ENCODE measurements around the gene DOCK1.
"Not testable (repeated sequence)": the region's sequence is repeated elsewhere in the genome, so short reads cannot be mapped to it uniquely, and the experiment has no call there.

Gene DOCK1

GRCh38 chr10:127298381-127298780, 393.2 kb downstream of the DOCK1 start:
- no peak for DNase-seq (ENCODE audit: low read depth)
- no peak for TF ChIP-seq CTCF (IDR thresholded peaks at IDR 0.05; ENCODE audit: low read length, missing control alignments)
- no peak overlapping the region for H3K4me3 ChIP-seq (replicated peaks; ENCODE audit: low read depth, low read length)

- DNase-seq (ENCODE audit: low read depth); H3K4me3 ChIP-seq (replicated peaks; ENCODE audit: low read depth, low read length): not testable (repeated sequence)
These were observed 394.0 kb downstream of the DOCK1 start for GRCh38 chr10:127299192-127299591.

GRCh38 chr10:127299956-127300689, 394.9 kb downstream of the DOCK1 start:
- H3K4me3 ChIP-seq (replicated peaks; ENCODE audit: low read depth, low read length), result no peak overlapping the region
- no peak for DNase-seq (ENCODE audit: low read depth)
- TF ChIP-seq CTCF (IDR thresholded peaks at IDR 0.05; ENCODE audit: low read length, missing control alignments), result no peak

DNA sequence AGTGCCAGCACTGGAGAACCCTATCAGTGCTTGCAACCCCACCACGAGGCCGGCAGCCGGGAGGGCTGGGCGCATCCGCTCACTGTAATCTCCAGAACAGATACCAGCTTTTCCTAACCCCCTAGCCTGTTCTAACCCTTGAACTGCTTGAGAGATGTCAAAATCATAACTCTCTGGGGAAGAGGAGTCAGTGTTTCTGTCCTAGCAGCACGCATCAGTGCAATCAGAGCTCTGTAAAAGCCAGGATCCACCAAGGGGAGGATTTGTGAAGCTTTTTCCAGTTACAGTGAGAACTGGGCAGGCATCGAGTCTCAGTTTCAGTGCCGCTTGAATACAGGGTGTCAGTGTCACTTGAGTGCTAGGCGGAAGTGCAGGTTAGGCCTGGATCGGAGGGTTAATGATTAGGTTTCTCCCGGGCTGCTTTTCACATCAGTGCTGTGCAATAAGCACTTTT, 395.7 kb downstream of the DOCK1 start:
- H3K4me3 ChIP-seq (replicated peaks; ENCODE audit: low read depth, low read length), result no peak overlapping the region
- DNase-seq (ENCODE audit: low read depth), result no peak
- TF ChIP-seq CTCF (IDR thresholded peaks at IDR 0.05; ENCODE audit: low read length, missing control alignments), result no peak

- no peak for DNase-seq (ENCODE audit: low read depth)
- TF ChIP-seq CTCF (IDR thresholded peaks at IDR 0.05; ENCODE audit: low read length, missing control alignments), result no peak
- no peak overlapping the region for H3K4me3 ChIP-seq (replicated peaks; ENCODE audit: low read depth, low read length)
These were observed 397.1 kb downstream of the DOCK1 start for GRCh38 chr10:127302343-127302742.

- DNase-seq (ENCODE audit: low read depth), result no peak
- TF ChIP-seq CTCF (IDR thresholded peaks at IDR 0.05; ENCODE audit: low read length, missing control alignments), result no peak
- H3K4me3 ChIP-seq (replicated peaks; ENCODE audit: low read depth, low read length), result no peak overlapping the region
These were observed 397.9 kb downstream of the DOCK1 start for GRCh38 chr10:127303105-127303504.

GRCh38 chr10:127303746-127304145, 398.5 kb downstream of the DOCK1 start:
- no peak for DNase-seq (ENCODE audit: low read depth)
- no peak for TF ChIP-seq CTCF (IDR thresholded peaks at IDR 0.05; ENCODE audit: low read length, missing control alignments)
- no peak overlapping the region for H3K4me3 ChIP-seq (replicated peaks; ENCODE audit: low read depth, low read length)

Measured in fibroblast of pulmonary artery (primary cell).